HG03378 (cell line): ENCODE results near the gene SYNE4.
"Not testable (repeated sequence)": the region's sequence is repeated elsewhere in the genome, so short reads cannot be mapped to it uniquely, and the experiment has no call there.

Experiments
- ATAC-seq: cut with Tn5 transposase; IDR thresholded peaks from one replicate; pipeline ENCODE4 v1.9.1; 2021; ENCODE audit warnings: mild to moderate bottlenecking, moderate library complexity; ENCODE audit not compliant: unreplicated experiment

Gene SYNE4

GRCh38 chr19:35957411-35957810, 51.2 kb downstream of the SYNE4 start:
- ATAC-seq, result not testable (repeated sequence)

DNA sequence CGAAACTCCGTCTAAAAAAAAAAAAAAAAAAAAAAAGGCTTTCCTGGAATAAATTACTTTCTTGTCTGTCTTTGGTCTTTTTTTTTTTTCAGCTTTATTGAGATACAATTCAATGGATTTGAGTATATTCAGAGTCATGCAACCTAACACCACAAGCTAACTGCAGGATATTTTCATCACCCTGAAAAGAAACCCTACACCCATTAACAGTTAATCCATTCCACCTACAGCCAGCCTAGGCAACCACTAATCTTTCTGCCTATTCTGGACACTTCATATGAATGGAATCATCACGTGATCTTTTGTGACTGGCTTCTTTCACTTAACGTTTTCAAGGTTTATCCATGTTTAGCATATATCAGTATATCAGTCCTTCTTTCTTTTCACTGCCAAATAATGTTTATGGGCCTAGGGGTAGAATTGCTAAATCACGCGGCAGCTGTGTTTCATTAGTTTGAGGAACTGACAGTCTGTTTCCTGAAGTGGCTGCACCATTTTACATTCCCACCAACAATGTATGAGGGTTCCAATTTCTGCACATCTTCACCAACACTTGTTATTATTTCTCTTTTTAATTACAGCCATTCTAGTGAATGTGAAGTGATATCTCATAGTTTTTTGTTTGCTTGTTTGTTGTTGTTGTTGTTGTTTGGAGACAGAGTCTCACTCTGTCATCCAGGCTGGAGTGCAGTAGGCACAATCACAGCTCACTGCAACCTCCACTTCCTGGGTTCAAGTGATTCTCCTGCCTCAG, 52.6 kb downstream of the SYNE4 start:
- ATAC-seq, result no peak
